ENCODE results near the gene ARL6IP5. TPM values are rescaled to one million over a fixed set of nuclear protein-coding genes. Genes with fewer than 3 reads are reported as not detected.

Gene ARL6IP5
- total RNA-seq, 2 experiments from 2014 or later: 154 to 156 TPM

- H3K4me3 Mint-ChIP-seq: no peak overlapping the region
- H3K27me3 Mint-ChIP-seq: no peaks in the 10 kb centered on the region
- POLR2A ChIA-PET: no interaction called here
- no peak for DNase-seq
- peaks cover 34% of the 10 kb centered on the region for H3K4me1 Mint-ChIP-seq
- peaks cover 57% of the 10 kb centered on the region for H3K36me3 Mint-ChIP-seq (ENCODE audit: low read depth)
- CTCF ChIA-PET: no interaction called here
- no peak overlapping the region for H3K27ac Mint-ChIP-seq
- no peaks in the 10 kb centered on the region for H3K9me3 Mint-ChIP-seq
Observed at GRCh38 chr3:69072928-69073327, 11.8 kb upstream of the ARL6IP5 start.

DNA sequence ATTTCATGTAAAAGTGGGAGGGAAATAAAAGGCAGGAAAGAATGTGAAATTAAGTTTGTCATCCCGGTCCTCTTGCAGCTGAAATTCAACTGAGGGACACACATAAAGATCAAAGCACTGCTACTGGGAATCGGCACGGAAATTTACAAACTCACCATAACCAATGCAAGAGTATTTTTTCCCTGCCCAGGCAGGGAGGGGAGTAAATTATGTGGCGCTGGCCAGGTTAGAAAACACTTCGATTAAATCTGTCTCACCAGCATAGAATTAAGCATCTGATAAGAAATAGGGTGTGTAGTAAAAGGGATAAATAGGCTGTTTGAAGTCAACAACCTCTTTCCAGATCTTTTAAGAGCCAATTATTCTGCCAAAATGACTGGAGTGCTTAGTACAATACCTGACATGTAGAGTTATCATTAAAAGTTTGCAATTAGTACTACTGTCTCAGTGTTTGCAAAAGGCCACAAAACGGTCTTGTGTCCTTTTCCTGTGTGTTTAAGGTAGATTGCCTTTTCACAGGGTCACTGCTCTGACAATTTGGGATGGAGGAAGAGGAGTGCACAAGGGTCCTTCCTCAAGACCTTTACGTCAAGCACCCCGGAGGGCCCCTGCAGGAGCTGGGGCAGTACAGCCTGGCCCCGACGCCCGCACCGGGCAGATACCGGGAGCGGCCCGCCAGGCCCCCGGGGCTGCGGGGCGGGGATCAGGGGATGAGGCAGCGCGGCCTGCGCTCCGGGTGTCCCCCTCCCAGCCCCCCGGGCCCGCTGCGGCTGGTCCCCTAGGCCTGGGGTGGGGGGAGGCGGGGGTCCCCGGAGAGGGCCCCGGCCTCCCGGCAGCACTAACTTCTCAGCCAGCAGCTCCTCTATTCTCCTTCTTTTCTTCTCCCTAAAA, 5.2 kb upstream of the ARL6IP5 start:
- no peak for DNase-seq
- H3K27ac Mint-ChIP-seq: peak overlapping the region; percentile 78

GRCh38 chr3:69080233-69080920, 4.4 kb upstream of the ARL6IP5 start, which contains the start of gene UBA3:
TSS of gene UBA3 (minus strand) at chr3:69080365. CDS start at chr3:69080353, 12 bp downstream.
- peaks cover 24% of the 10 kb centered on the region for H3K36me3 Mint-ChIP-seq (ENCODE audit: low read depth)

More for the DNA sequence above, 5.2 kb upstream of the ARL6IP5 start:
- POLR2A ChIA-PET: no interaction called here
- no peaks in the 10 kb centered on the region for H3K27me3 Mint-ChIP-seq
- peaks cover 66% of the 10 kb centered on the region for H3K4me1 Mint-ChIP-seq
- CTCF ChIA-PET: interaction anchor here (2.0 kb wide), 1 partner anchor 28 kb away, joined by 6 read pairs; the partner anchor contains the start of gene TMF1
- H3K9me3 Mint-ChIP-seq: no peaks in the 10 kb centered on the region
- peaks cover 23% of the 10 kb centered on the region for H3K36me3 Mint-ChIP-seq (ENCODE audit: low read depth)
- H3K4me3 Mint-ChIP-seq: peak overlapping the region; percentile 87

GRCh38 chr3:69081583-69082262, 3.0 kb upstream of the ARL6IP5 start:
- ChIA-PET POLR2A (interaction anchor here (1.9 kb wide), 1 partner anchor 10 kb away, joined by 10 read pairs; no protein-coding TSS in a partner anchor), CTCF (interaction anchor here (0.8 to 1.6 kb wide), 2 partner anchors 11 to 25 kb away, joined by 3 to 7 read pairs; no protein-coding TSS in a partner anchor)
- Mint-ChIP-seq H3K4me3 (peak overlapping the region; percentile 20), H3K4me1 (peaks cover 66% of the 10 kb centered on the region), H3K36me3 (ENCODE audit: low read depth) (peaks cover 29% of the 10 kb centered on the region), H3K27ac (peak overlapping the region; percentile 90), H3K9me3 (no peaks in the 10 kb centered on the region), H3K27me3 (no peaks in the 10 kb centered on the region)
- DNase-seq: no peak

More at GRCh38 chr3:69080233-69080920, 4.4 kb upstream of the ARL6IP5 start, which contains the start of gene UBA3:
- no peaks in the 10 kb centered on the region for H3K9me3 Mint-ChIP-seq
- H3K4me3 Mint-ChIP-seq: peak within 1 kb of the TSS; percentile 87
- CTCF ChIA-PET: no interaction called here
- H3K27me3 Mint-ChIP-seq: no peaks in the 10 kb centered on the region
- H3K27ac Mint-ChIP-seq: peak within 1 kb of the TSS; percentile 90
- H3K4me1 Mint-ChIP-seq: peaks cover 68% of the 10 kb centered on the region
- POLR2A ChIA-PET: no interaction called here
- peak; percentile 94 for DNase-seq

DNA sequence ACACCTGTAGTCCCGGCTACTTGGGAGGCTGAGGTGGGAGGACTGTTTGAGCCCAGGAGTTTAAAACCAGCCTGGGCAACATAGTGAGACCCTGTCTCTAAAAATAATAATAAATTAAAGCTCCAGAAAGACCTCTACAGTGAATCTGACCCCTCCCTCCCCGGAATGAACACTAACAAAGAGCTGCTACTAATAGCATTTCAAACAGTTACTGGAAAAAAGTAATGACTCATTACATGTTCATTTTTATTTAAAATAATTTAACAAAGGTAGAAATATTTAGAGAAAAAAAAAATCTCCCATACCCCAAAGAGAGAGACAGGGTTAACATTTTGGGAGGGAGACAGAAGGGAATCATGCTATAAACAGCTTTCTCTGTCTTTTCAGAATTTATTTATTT, 2.4 kb upstream of the ARL6IP5 start:
- Mint-ChIP-seq H3K27ac (peak overlapping the region; percentile 90), H3K36me3 (ENCODE audit: low read depth) (peaks cover 28% of the 10 kb centered on the region), H3K9me3 (no peaks in the 10 kb centered on the region), H3K4me3 (peak overlapping the region; percentile 56), H3K27me3 (no peaks in the 10 kb centered on the region), H3K4me1 (peaks cover 63% of the 10 kb centered on the region)
- no peak for DNase-seq
- CTCF ChIA-PET: interaction anchor here (0.6 to 1.6 kb wide), 8 partner anchors 11 to 295 kb away, joined by 3 to 7 read pairs (median 4); partner anchors contain the start of gene EOGT
- POLR2A ChIA-PET: interaction anchor here (1.9 kb wide), 1 partner anchor 10 kb away, joined by 10 read pairs; no protein-coding TSS in a partner anchor

DNA sequence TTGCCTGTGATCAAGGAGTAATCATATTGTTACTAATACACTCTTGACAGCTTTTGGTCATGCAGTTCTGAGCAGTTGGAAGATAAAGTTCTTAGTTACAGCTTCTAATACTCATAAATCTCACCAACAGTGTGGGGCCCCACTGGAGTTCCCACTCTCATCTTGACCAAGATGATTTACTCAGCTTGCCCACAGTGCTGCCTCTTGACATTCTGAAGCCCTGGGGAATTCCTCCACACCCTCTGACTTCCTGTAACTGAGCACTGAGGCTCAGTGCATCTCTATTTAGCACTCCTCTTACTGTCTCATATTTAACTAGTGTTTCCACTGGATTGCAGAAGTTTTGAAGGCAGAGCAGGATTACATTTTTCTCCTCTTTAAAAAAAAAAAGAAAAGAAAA, 1.9 kb upstream of the ARL6IP5 start:
- no peaks in the 10 kb centered on the region for H3K9me3 Mint-ChIP-seq
- peaks cover 61% of the 10 kb centered on the region for H3K4me1 Mint-ChIP-seq
- no peaks in the 10 kb centered on the region for H3K27me3 Mint-ChIP-seq
- ChIA-PET POLR2A (interaction anchor here (1.9 kb wide), 1 partner anchor 9 kb away, joined by 10 read pairs; no protein-coding TSS in a partner anchor), CTCF (interaction anchor here (0.6 to 1.6 kb wide), 8 partner anchors 10 to 295 kb away, joined by 3 to 7 read pairs (median 4); partner anchors contain the start of gene EOGT)
- peak; percentile 55 for DNase-seq
- H3K27ac Mint-ChIP-seq: peak overlapping the region; percentile 90
- H3K4me3 Mint-ChIP-seq: peak overlapping the region; percentile 56
- peaks cover 26% of the 10 kb centered on the region for H3K36me3 Mint-ChIP-seq (ENCODE audit: low read depth)

- no peak for DNase-seq
- POLR2A ChIA-PET: interaction anchor here (1.3 kb wide), 1 partner anchor 8 kb away, joined by 3 read pairs; no protein-coding TSS in a partner anchor
- peaks cover 36% of the 10 kb centered on the region for H3K36me3 Mint-ChIP-seq (ENCODE audit: low read depth)
Observed at GRCh38 chr3:69085168-69085832, 563 bp downstream of the ARL6IP5 start.

DNA sequence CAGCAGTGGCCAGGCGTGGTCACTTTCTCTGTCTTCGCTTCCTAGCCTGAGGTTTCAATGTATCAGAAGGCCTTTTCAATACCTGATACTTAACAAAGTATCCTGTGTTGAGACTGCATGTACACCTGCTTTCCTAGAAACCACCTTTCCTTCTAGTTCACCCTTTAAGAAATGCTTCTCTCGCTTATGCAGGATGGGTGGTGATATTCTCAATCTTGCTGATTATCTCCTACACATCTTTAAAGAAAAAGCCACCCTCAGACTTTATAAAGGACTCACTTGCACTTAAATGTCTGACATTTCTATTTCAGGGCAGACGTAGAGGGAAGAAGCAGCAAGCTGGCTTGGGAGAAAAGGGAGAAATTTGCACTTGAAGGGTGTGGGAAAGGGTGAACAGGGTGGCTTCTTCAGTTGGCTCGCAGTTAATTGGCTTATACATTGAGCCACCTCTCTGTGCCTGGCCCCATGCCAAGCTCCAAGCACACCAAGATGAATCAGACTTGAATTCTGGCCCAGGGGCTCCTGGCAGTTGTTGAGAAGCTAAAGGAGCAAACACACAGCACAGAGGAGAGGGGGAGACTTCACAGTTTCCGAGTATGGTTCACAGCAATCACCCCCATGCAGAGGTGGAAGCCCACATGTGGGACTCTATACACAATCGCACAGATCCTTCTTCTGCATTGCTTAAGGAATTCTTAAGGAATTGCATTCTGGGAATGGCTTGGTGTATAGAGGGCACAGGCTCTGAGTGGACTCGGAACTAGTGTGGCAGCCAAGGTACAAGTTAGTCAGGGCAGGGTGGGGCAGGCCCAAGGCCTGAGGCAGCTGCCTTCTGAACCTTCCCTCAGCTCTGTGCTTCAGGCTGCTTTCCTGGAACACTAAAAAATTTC, 1.3 kb downstream of the ARL6IP5 start:
- peak overlapping the region; percentile 100 for H3K4me3 Mint-ChIP-seq
- peaks cover 66% of the 10 kb centered on the region for H3K4me1 Mint-ChIP-seq
- H3K27ac Mint-ChIP-seq: peak overlapping the region; percentile 97
- no peaks in the 10 kb centered on the region for H3K27me3 Mint-ChIP-seq
- DNase-seq: peak; percentile 59
- CTCF ChIA-PET: interaction anchor here (1.1 to 2.3 kb wide), 7 partner anchors 7 to 126 kb away, joined by 3 to 7 read pairs (median 4); no protein-coding TSS in a partner anchor
- POLR2A ChIA-PET: no interaction called here
- peaks cover 42% of the 10 kb centered on the region for H3K36me3 Mint-ChIP-seq (ENCODE audit: low read depth)
- no peaks in the 10 kb centered on the region for H3K9me3 Mint-ChIP-seq

More at GRCh38 chr3:69085168-69085832, 563 bp downstream of the ARL6IP5 start:
- no peaks in the 10 kb centered on the region for H3K9me3 Mint-ChIP-seq
- peak overlapping the region; percentile 100 for H3K4me3 Mint-ChIP-seq
- CTCF ChIA-PET: interaction anchor here (1.1 to 2.3 kb wide), 9 partner anchors 8 to 127 kb away, joined by 3 to 7 read pairs (median 4); no protein-coding TSS in a partner anchor
- peaks cover 67% of the 10 kb centered on the region for H3K4me1 Mint-ChIP-seq
- no peaks in the 10 kb centered on the region for H3K27me3 Mint-ChIP-seq
- H3K27ac Mint-ChIP-seq: peak overlapping the region; percentile 97

DNA sequence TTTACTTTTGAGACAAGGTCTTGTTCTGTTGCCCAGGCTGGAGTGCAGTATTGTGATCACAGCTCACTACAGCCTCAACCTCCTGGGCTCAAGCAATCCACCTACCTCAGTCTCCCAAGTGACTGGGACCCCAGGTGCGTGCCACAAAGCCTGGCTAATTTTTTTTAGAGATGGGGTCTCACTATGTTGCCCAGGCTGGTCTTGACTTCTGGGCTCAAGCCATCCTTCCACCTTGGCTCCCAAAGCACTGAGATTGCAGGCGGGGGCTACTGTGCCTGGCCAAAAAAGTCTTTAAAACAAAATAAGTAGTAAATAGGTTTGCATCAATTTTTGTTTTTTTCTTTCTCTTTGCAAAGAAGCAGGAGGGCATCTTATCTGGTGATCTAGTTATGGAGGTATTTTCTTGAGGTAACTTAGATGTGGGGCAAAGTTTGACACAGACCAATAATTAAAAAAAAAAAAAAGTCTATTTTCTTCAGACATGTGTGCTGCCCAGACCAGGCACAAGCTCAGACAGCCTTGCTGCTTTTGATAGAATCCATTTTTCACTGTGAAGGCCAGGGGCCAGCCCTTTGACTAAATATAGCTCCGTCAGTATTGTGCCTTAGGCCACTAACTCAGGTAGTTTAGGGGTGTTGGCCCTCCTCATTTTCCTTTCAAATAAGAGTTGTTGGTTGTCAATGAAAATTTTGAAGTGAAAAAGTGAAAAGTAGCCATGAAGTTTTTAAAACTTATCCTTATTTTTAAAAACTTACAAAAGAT, 2.5 kb downstream of the ARL6IP5 start:
- Mint-ChIP-seq H3K9me3 (no peaks in the 10 kb centered on the region), H3K4me1 (peaks cover 63% of the 10 kb centered on the region), H3K27me3 (no peaks in the 10 kb centered on the region), H3K27ac (peak overlapping the region; percentile 81), H3K36me3 (ENCODE audit: low read depth) (peaks cover 51% of the 10 kb centered on the region), H3K4me3 (peak overlapping the region; percentile 100)
- DNase-seq: no peak
- POLR2A ChIA-PET: no interaction called here
- CTCF ChIA-PET: interaction anchor here (0.6 to 1.5 kb wide), 8 partner anchors 12 to 311 kb away, joined by 3 to 7 read pairs (median 3); no protein-coding TSS in a partner anchor

DNA sequence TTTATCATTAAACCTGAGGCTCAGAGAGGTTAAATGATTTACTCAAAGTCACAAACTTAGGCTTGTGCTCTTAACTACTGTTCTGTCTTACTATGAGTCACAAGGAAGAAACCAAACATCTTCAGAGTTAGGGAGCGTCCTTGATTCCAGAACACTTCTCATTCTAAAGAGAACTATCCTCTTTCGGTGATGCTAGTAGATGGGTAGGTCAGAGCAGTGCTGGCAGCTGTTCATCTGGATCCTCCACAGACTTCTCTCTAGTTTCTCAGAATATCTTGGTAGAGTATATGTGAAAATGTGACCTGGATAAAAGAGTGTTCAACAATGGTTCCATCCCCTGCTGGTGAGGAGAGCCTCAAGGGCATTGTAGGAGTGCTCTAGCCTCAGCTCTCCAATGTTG, 3.3 kb downstream of the ARL6IP5 start:
- H3K4me3 Mint-ChIP-seq: peak overlapping the region; percentile 100
- H3K4me1 Mint-ChIP-seq: peaks cover 62% of the 10 kb centered on the region
- no peaks in the 10 kb centered on the region for H3K9me3 Mint-ChIP-seq
- POLR2A ChIA-PET: no interaction called here
- H3K27ac Mint-ChIP-seq: peak overlapping the region; percentile 81
- H3K27me3 Mint-ChIP-seq: no peaks in the 10 kb centered on the region
- CTCF ChIA-PET: interaction anchor here (0.6 to 1.5 kb wide), 5 partner anchors 11 to 310 kb away, joined by 3 to 7 read pairs (median 3); no protein-coding TSS in a partner anchor
- H3K36me3 Mint-ChIP-seq (ENCODE audit: low read depth): peaks cover 58% of the 10 kb centered on the region
- no peak for DNase-seq

Measured in activated CD4-positive, alpha-beta T cell treated with anti-CD3 and anti-CD28 coated beads, Interleukin-2, amount 10 ng/mL, durations not matched to agents 7 days and 5 days (primary cell).